ENCODE data around the gene NPIPB9. TPM values are rescaled to one million over a fixed set of nuclear protein-coding genes. Genes with fewer than 3 reads are reported as not detected.
A peak's percentile ranks its signal among the peaks of the same experiment; 100 is the strongest.
"Not testable (repeated sequence)": the region's sequence is repeated elsewhere in the genome, so short reads cannot be mapped to it uniquely, and the experiment has no call there.

Gene NPIPB9
- total RNA-seq (1 to 10 TPM; 1.4 to 6.6 TPM), total RNA-seq (0 to 0.15 reads per million in 2 donors)

GRCh38 chr16:28751487-28751886, at the start of gene NPIPB9:
NPIPB9 (plus strand) TSS chr16:28751787.
- not testable (repeated sequence) for ATAC-seq; H3K27me3 Mint-ChIP-seq; H3K4me3 Mint-ChIP-seq; H3K9me3 ChIP-seq (ENCODE audit: control insufficient read depth, low read length, poor library complexity, severe bottlenecking); DNase-seq; H3K36me3 Mint-ChIP-seq (ENCODE audit: low read depth); H3K27ac Mint-ChIP-seq; H3K4me1 Mint-ChIP-seq

- not testable (repeated sequence) for H3K9me3 ChIP-seq (ENCODE audit: control insufficient read depth, low read length, poor library complexity, severe bottlenecking)
Observed at GRCh38 chr16:28704246-28704645, 47.3 kb upstream of the NPIPB9 start.

GRCh38 chr16:28711220-28712083, 40.1 kb upstream of the NPIPB9 start, which contains the start of gene EIF3C:
EIF3C (plus strand) TSS chr16:28711464; CDS start chr16:28711687, 223 bp downstream.
- not testable (repeated sequence) for H3K27ac Mint-ChIP-seq, H3K4me1 Mint-ChIP-seq
- peak; percentile 100 for ATAC-seq

More at GRCh38 chr16:28704246-28704645, 47.3 kb upstream of the NPIPB9 start:
- not testable (repeated sequence) for DNase-seq; H3K36me3 Mint-ChIP-seq (ENCODE audit: low read depth); H3K4me3 Mint-ChIP-seq; H3K4me1 Mint-ChIP-seq; H3K27ac Mint-ChIP-seq; H3K27me3 Mint-ChIP-seq; ATAC-seq

GRCh38 chr16:28722852-28723650, 28.5 kb upstream of the NPIPB9 start:
- H3K4me1 Mint-ChIP-seq; H3K36me3 Mint-ChIP-seq (ENCODE audit: low read depth); H3K27ac Mint-ChIP-seq; ATAC-seq; H3K27me3 Mint-ChIP-seq; H3K9me3 ChIP-seq (ENCODE audit: control insufficient read depth, low read length, poor library complexity, severe bottlenecking); DNase-seq; H3K4me3 Mint-ChIP-seq: not testable (repeated sequence)

More at GRCh38 chr16:28711220-28712083, 40.1 kb upstream of the NPIPB9 start, which contains the start of gene EIF3C:
- H3K36me3 Mint-ChIP-seq (ENCODE audit: low read depth); H3K4me3 Mint-ChIP-seq; H3K9me3 ChIP-seq (ENCODE audit: control insufficient read depth, low read length, poor library complexity, severe bottlenecking); H3K27me3 Mint-ChIP-seq; DNase-seq: not testable (repeated sequence)

GRCh38 chr16:28731253-28731652, 20.3 kb upstream of the NPIPB9 start:
- H3K4me3 Mint-ChIP-seq; ATAC-seq; H3K27me3 Mint-ChIP-seq; H3K4me1 Mint-ChIP-seq; DNase-seq; H3K36me3 Mint-ChIP-seq (ENCODE audit: low read depth); H3K27ac Mint-ChIP-seq; H3K9me3 ChIP-seq (ENCODE audit: control insufficient read depth, low read length, poor library complexity, severe bottlenecking): not testable (repeated sequence)

GRCh38 chr16:28732455-28733124, 19.0 kb upstream of the NPIPB9 start:
- DNase-seq; H3K4me1 Mint-ChIP-seq; H3K9me3 ChIP-seq (ENCODE audit: control insufficient read depth, low read length, poor library complexity, severe bottlenecking); H3K4me3 Mint-ChIP-seq; H3K27ac Mint-ChIP-seq; ATAC-seq; H3K36me3 Mint-ChIP-seq (ENCODE audit: low read depth); H3K27me3 Mint-ChIP-seq: not testable (repeated sequence)

- not testable (repeated sequence) for H3K4me3 Mint-ChIP-seq; H3K27me3 Mint-ChIP-seq; H3K27ac Mint-ChIP-seq; H3K4me1 Mint-ChIP-seq; H3K9me3 ChIP-seq (ENCODE audit: control insufficient read depth, low read length, poor library complexity, severe bottlenecking); DNase-seq; H3K36me3 Mint-ChIP-seq (ENCODE audit: low read depth)
- ATAC-seq: peak; percentile 87
Observed at GRCh38 chr16:28739787-28740186, 11.8 kb upstream of the NPIPB9 start.

- H3K27ac Mint-ChIP-seq; H3K36me3 Mint-ChIP-seq (ENCODE audit: low read depth); H3K27me3 Mint-ChIP-seq; ATAC-seq; H3K4me1 Mint-ChIP-seq; H3K9me3 ChIP-seq (ENCODE audit: control insufficient read depth, low read length, poor library complexity, severe bottlenecking); DNase-seq; H3K4me3 Mint-ChIP-seq: not testable (repeated sequence)
Observed at GRCh38 chr16:28740631-28741030, 11.0 kb upstream of the NPIPB9 start.

GRCh38 chr16:28741295-28741694, 10.3 kb upstream of the NPIPB9 start:
- H3K9me3 ChIP-seq (ENCODE audit: control insufficient read depth, low read length, poor library complexity, severe bottlenecking); H3K36me3 Mint-ChIP-seq (ENCODE audit: low read depth); DNase-seq; H3K4me3 Mint-ChIP-seq; ATAC-seq; H3K27ac Mint-ChIP-seq; H3K4me1 Mint-ChIP-seq; H3K27me3 Mint-ChIP-seq: not testable (repeated sequence)

- not testable (repeated sequence) for H3K27me3 Mint-ChIP-seq, DNase-seq, ATAC-seq
Observed at GRCh38 chr16:28746618-28747350, 4.8 kb upstream of the NPIPB9 start.

GRCh38 chr16:28749997-28750465, 1.6 kb upstream of the NPIPB9 start:
- H3K27me3 Mint-ChIP-seq; H3K36me3 Mint-ChIP-seq (ENCODE audit: low read depth); H3K4me1 Mint-ChIP-seq; H3K9me3 ChIP-seq (ENCODE audit: control insufficient read depth, low read length, poor library complexity, severe bottlenecking); H3K27ac Mint-ChIP-seq; H3K4me3 Mint-ChIP-seq: not testable (repeated sequence)
- ATAC-seq: peak; percentile 100
- DNase-seq: peak in 2 of 3 donors; percentile 10 to 24

More at GRCh38 chr16:28746618-28747350, 4.8 kb upstream of the NPIPB9 start:
- H3K27ac Mint-ChIP-seq; H3K9me3 ChIP-seq (ENCODE audit: control insufficient read depth, low read length, poor library complexity, severe bottlenecking); H3K36me3 Mint-ChIP-seq (ENCODE audit: low read depth); H3K4me1 Mint-ChIP-seq; H3K4me3 Mint-ChIP-seq: not testable (repeated sequence)

GRCh38 chr16:28750469-28751067, 1.0 kb upstream of the NPIPB9 start:
- H3K4me1 Mint-ChIP-seq; H3K9me3 ChIP-seq (ENCODE audit: control insufficient read depth, low read length, poor library complexity, severe bottlenecking); H3K27me3 Mint-ChIP-seq; H3K36me3 Mint-ChIP-seq (ENCODE audit: low read depth); H3K4me3 Mint-ChIP-seq; H3K27ac Mint-ChIP-seq; DNase-seq; ATAC-seq: not testable (repeated sequence)
